ENCODE results near the gene CALM3.

CALM3 gene

GRCh38 chr19:46620716-46621115, 19.6 kb downstream of the CALM3 start:
- peaks cover 9% of the 10 kb centered on the region for H3K27me3 Mint-ChIP-seq (ENCODE audit: low read depth, poor library complexity)
- H3K27ac Mint-ChIP-seq: peak overlapping the region; percentile 91
- peaks cover 55% of the 10 kb centered on the region for H3K4me1 Mint-ChIP-seq
- no peak for DNase-seq
- TF ChIP-seq, protein P1, sequence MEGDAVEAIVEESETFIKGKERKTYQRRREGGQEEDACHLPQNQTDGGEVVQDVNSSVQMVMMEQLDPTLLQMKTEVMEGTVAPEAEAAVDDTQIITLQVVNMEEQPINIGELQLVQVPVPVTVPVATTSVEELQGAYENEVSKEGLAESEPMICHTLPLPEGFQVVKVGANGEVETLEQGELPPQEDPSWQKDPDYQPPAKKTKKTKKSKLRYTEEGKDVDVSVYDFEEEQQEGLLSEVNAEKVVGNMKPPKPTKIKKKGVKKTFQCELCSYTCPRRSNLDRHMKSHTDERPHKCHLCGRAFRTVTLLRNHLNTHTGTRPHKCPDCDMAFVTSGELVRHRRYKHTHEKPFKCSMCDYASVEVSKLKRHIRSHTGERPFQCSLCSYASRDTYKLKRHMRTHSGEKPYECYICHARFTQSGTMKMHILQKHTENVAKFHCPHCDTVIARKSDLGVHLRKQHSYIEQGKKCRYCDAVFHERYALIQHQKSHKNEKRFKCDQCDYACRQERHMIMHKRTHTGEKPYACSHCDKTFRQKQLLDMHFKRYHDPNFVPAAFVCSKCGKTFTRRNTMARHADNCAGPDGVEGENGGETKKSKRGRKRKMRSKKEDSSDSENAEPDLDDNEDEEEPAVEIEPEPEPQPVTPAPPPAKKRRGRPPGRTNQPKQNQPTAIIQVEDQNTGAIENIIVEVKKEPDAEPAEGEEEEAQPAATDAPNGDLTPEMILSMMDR (IDR thresholded peaks at IDR 0.05): no peak
- H3K9me3 Mint-ChIP-seq: no peaks in the 10 kb centered on the region
- peak overlapping the region; percentile 50 for H3K4me3 Mint-ChIP-seq
- no peaks in the 10 kb centered on the region for H3K36me3 Mint-ChIP-seq (ENCODE audit: low read depth)

- TF ChIP-seq, protein P1 (IDR thresholded peaks at IDR 0.05): no peak
- peak; percentile 54 for DNase-seq
- H3K36me3 Mint-ChIP-seq (ENCODE audit: low read depth): no peaks in the 10 kb centered on the region
- H3K27me3 Mint-ChIP-seq (ENCODE audit: low read depth, poor library complexity): peaks cover 9% of the 10 kb centered on the region
- H3K4me1 Mint-ChIP-seq: peaks cover 55% of the 10 kb centered on the region
- peak overlapping the region; percentile 91 for H3K27ac Mint-ChIP-seq
- H3K9me3 Mint-ChIP-seq: no peaks in the 10 kb centered on the region
- peak overlapping the region; percentile 50 for H3K4me3 Mint-ChIP-seq
Observed at GRCh38 chr19:46621191-46622117, 20.3 kb downstream of the CALM3 start.

DNA sequence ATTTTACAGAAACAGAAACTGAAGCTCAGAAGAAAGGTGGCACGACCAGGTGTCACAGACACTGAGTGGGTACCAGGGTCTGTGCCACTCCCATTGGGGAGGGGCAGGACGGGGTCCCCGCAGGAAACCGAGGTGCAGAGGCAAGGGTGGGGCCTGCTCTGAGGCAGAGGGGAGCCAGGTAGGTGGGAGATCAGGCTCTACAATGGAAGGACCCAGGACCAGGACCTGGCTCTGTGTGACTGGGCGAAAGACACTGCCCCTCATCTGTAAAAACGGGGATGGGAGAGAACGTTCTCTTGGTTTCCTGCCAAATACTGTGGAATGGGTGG, 21.0 kb downstream of the CALM3 start:
- Mint-ChIP-seq H3K27ac (no peak overlapping the region), H3K9me3 (no peaks in the 10 kb centered on the region), H3K4me1 (peaks cover 49% of the 10 kb centered on the region), H3K27me3 (ENCODE audit: low read depth, poor library complexity) (peaks cover 9% of the 10 kb centered on the region), H3K4me3 (no peak overlapping the region), H3K36me3 (ENCODE audit: low read depth) (no peaks in the 10 kb centered on the region)
- DNase-seq: no peak
- TF ChIP-seq, protein P1 (IDR thresholded peaks at IDR 0.05): no peak

DNA sequence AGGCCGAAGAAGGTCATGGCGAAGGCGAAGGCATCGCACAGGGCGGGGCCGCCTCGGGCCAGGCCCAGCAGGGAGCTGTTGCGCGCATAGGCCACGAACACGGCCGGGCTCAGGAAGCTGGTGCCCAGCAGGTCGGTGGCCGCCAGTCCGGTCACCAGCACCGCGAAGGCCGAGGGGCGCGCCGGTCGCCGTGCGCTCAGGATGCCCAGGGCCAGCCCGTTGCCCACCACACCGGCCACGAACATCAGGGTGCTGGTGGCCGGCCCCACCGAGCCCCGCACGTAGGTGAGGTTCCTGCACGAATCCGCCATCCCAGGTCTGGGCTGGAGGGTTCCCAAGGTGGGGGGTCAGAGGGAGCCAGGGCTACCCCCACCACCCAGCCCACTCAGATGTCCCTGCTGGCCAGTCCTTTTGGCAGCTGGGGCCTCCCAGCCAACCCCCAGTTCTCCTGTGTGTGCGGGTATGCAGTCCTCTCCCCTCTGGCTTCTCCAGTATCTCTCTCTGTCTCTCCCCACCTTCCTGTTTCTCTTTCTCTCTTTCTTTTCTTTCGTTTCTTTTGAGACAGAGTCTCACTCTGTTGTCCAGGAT, 22.9 kb downstream of the CALM3 start:
- Mint-ChIP-seq H3K27me3 (ENCODE audit: low read depth, poor library complexity) (peaks cover 12% of the 10 kb centered on the region), H3K27ac (peak overlapping the region; percentile 78), H3K9me3 (no peaks in the 10 kb centered on the region), H3K4me3 (no peak overlapping the region), H3K36me3 (ENCODE audit: low read depth) (no peaks in the 10 kb centered on the region), H3K4me1 (peaks cover 46% of the 10 kb centered on the region)
- TF ChIP-seq, protein P1 (IDR thresholded peaks at IDR 0.05): no peak
- no peak for DNase-seq

DNA sequence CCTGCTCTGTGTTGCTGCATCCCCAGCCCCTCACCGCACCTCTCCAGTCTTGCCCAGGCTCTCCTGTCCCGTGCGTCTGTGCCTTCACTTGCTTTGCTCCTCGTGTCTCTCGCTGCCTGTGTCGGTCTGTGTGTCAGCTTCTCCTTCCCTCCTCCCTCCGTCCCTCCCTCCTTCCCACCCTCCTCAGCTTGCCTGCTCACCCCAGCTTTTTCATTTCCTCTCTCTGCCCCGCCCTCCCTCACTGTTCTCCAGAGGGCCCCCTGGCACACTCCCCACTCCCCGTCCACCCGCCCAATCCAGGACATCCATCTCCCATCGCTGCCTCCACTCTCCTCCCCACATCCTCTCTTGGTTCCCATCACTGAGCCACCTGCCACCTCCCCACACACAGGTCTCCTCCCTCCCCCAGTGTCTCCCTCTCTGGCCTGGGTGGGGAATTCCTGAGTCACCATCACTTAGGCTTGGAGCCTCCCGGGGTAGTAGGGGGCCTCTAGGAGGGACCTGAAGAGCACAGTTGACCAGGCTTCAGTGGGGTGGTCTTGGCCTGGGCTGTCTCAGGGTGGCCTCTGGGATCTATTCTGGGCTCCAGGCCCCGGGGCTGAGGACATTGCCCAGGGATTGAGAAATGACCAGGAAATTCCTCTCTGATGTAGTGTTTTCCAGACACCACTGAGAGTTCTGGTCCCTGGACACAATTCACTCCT, 24.0 kb downstream of the CALM3 start, which contains the start of gene PTGIR:
TSS of gene PTGIR (minus strand) at position 132 of the 704 bp plus-strand sequence. CDS start 864 bp downstream, outside the sequence.
- H3K27me3 Mint-ChIP-seq (ENCODE audit: low read depth, poor library complexity): peaks cover 18% of the 10 kb centered on the region
- no peak for DNase-seq
- TF ChIP-seq, protein P1 (IDR thresholded peaks at IDR 0.05): no peak
- peak within 1 kb of the TSS; percentile 78 for H3K27ac Mint-ChIP-seq
- H3K4me3 Mint-ChIP-seq: no peak within 1 kb of the TSS
- no peaks in the 10 kb centered on the region for H3K36me3 Mint-ChIP-seq (ENCODE audit: low read depth)
- no peaks in the 10 kb centered on the region for H3K9me3 Mint-ChIP-seq
- H3K4me1 Mint-ChIP-seq: peaks cover 44% of the 10 kb centered on the region

Measured in nephron progenitor cell (in vitro differentiated cells).